A549 (cell line): ENCODE data around the gene ERH. TPM values are rescaled to one million over a fixed set of nuclear protein-coding genes. Genes with fewer than 3 reads are reported as not detected.

ENCODE experiments used
- ATAC-seq, 2 experiments: fragments of 200-7000 bp in 1 of 2; fragments of >200 bp in 1 of 2; cut with Nextera tagmentation in 1 of 2; cut with Tn5 transposase in 1 of 2; 3 replicates each; pipeline versions ENCODE4 v1.8.0 to v1.9.1; 2018 to 2020; ENCODE audit warnings: mild to moderate bottlenecking in 1 of 2, moderate library complexity in 1 of 2
- CTCF ChIA-PET: fragments of 300-600 bp; sonication (Branson Sonifier 250); formaldehyde crosslinking; extraction: SDS; loops from one replicate; lab custom pipeline; 2021; ENCODE audit warnings: antibody characterized with exemption, inconsistent platforms; lab: Yijun Ruan, JAX
- POLR2A ChIA-PET: fragments of 350-600 bp; formaldehyde crosslinking; extraction: SDS; loops from one replicate; lab custom pipeline; 2021; ENCODE audit warnings: antibody characterized with exemption, inconsistent platforms; lab: Yijun Ruan, JAX
- DNase-seq, 2 experiments: peaks; one replicate each; pipeline versions ENCODE4 v3.0.0 to v3.0.0-alpha.2; 2011 to 2016; ENCODE audit warnings: low read depth in 1 of 2, low spot score in 1 of 2
- FAIRE-seq: peaks from 2 replicates; lab custom pipeline; 2011; peaks lifted over from hg19 to GRCh38; lab: Jason Lieb, UNC
- H3K27ac ChIP-seq, 2 experiments: fragments of >200 bp; sonication (Bioruptor Twin); formaldehyde crosslinking; 3 replicates each; pipeline ENCODE4 v1.5.1; 2016 to 2017
- H3K4me1 ChIP-seq: fragments of >200 bp; sonication (Bioruptor Twin); formaldehyde crosslinking; 3 replicates; pipeline ENCODE4 v1.6.1; 2016
- H3K4me2 ChIP-seq: fragments of >200 bp; sonication (Bioruptor Twin); formaldehyde crosslinking; 3 replicates; pipeline ENCODE4 v1.6.1; 2016
- H3K4me3 ChIP-seq: fragments of >200 bp; sonication (Bioruptor Twin); formaldehyde crosslinking; 3 replicates; pipeline ENCODE4 v1.5.1; 2016
- H3K9me3 ChIP-seq: fragments of >200 bp; sonication (Bioruptor Twin); formaldehyde crosslinking; 3 replicates; pipeline ENCODE4 v1.6.1; 2016
- BHLHE40 ChIP-seq: IDR thresholded peaks from 2 replicates; pipeline ENCODE4 v1.6.1; 2012; ENCODE audit warnings: low read depth, low read length, inconsistent platforms
- CHD2 ChIP-seq: fragments of 150-350 bp; IDR thresholded peaks from 2 replicates; pipeline ENCODE4 v1.6.1; 2014; ENCODE audit warnings: low read length; ENCODE audit not compliant: partially characterized antibody
- CTCF ChIP-seq: fragments of >200 bp; sonication (Bioruptor Twin); formaldehyde crosslinking; IDR thresholded peaks from 3 replicates; pipeline ENCODE4 v1.5.1; 2016
- E2F6 ChIP-seq: IDR thresholded peaks from 2 replicates; pipeline ENCODE4 v1.6.1; 2012; ENCODE audit warnings: low read depth, borderline replicate concordance
- EHF ChIP-seq: fragments of 250-450 bp; sonication (Bioruptor Pico); IDR thresholded peaks from 2 replicates; pipeline ENCODE4 v1.5.0; 2020; ENCODE audit warnings: mild to moderate bottlenecking
- ESRRA ChIP-seq: fragments of 150-350 bp; IDR thresholded peaks from 2 replicates; pipeline ENCODE4 v1.6.1; 2014; ENCODE audit warnings: mild to moderate bottlenecking, low read length, borderline replicate concordance
- FOXS1 ChIP-seq: fragments of 250-450 bp; sonication (Bioruptor Pico); IDR thresholded peaks from 2 replicates; pipeline ENCODE4 v1.5.0; 2020; ENCODE audit warnings: mild to moderate bottlenecking, moderate library complexity
- HDAC2 ChIP-seq: fragments of 200-600 bp; sonication (generic); IDR thresholded peaks from 2 replicates; pipeline ENCODE4 v1.6.1; 2016
- HEYL ChIP-seq: fragments of 250-450 bp; sonication (Bioruptor Pico); IDR thresholded peaks from 2 replicates; pipeline ENCODE4 v1.8.0; 2021; ENCODE audit warnings: mild to moderate bottlenecking, moderate library complexity
- HOXB5 ChIP-seq: fragments of 250-450 bp; sonication (Bioruptor Pico); IDR thresholded peaks from 2 replicates; pipeline ENCODE4 v1.5.0; 2020; ENCODE audit warnings: mild to moderate bottlenecking, moderate library complexity
- KDM1A ChIP-seq: fragments of 200-600 bp; sonication (generic); IDR thresholded peaks from 2 replicates; pipeline ENCODE4 v1.6.1; 2016; ENCODE audit warnings: low read depth, mild to moderate bottlenecking
- KDM5A ChIP-seq: fragments of 200-600 bp; sonication (generic); IDR thresholded peaks from 2 replicates; pipeline ENCODE4 v1.6.1; 2016; ENCODE audit warnings: antibody characterized with exemption, mild to moderate bottlenecking
- MAFK ChIP-seq: fragments of 450-650 bp; IDR thresholded peaks from 2 replicates; pipeline ENCODE4 v1.6.1; 2014; ENCODE audit not compliant: partially characterized antibody
- MAZ ChIP-seq: fragments of 150-350 bp; IDR thresholded peaks from 2 replicates; pipeline ENCODE4 v1.6.1; 2014; ENCODE audit warnings: antibody characterized with exemption, low read depth, low read length, borderline replicate concordance
- NFE2L2 ChIP-seq: fragments of 150-350 bp; conservative IDR thresholded peaks from 2 replicates; pipeline ENCODE4 v1.6.1; 2014; ENCODE audit warnings: low read length
- NR3C1 ChIP-seq: fragments of >200 bp; sonication (Bioruptor Twin); formaldehyde crosslinking; IDR thresholded peaks from 3 replicates; pipeline ENCODE4 v1.6.1; 2017
- PHF8 ChIP-seq: fragments of 200-600 bp; sonication (generic); IDR thresholded peaks from 2 replicates; pipeline ENCODE4 v1.6.1; 2016; ENCODE audit warnings: low read depth, mild to moderate bottlenecking, antibody characterized with exemption, moderate library complexity, borderline replicate concordance
- POLR2AphosphoS2 ChIP-seq: conservative IDR thresholded peaks from 2 replicates; pipeline ENCODE4 v1.6.1; 2012; ENCODE audit warnings: low read length, improper control_type of control experiment, inconsistent platforms
- RNF2 ChIP-seq: fragments of 200-600 bp; sonication (generic); IDR thresholded peaks from 2 replicates; pipeline ENCODE4 v1.6.1; 2016; ENCODE audit warnings: low read depth, mild to moderate bottlenecking, antibody characterized with exemption, moderate library complexity, borderline replicate concordance
- SREBF2 ChIP-seq: fragments of 450-650 bp; IDR thresholded peaks from 2 replicates; pipeline ENCODE4 v1.6.1; 2014; ENCODE audit warnings: mild to moderate bottlenecking, moderate library complexity
- TFCP2L1 ChIP-seq: fragments of 250-450 bp; sonication (Bioruptor Pico); IDR thresholded peaks from 2 replicates; pipeline ENCODE4 v1.5.0; 2021; ENCODE audit warnings: mild to moderate bottlenecking
- ZFP36 ChIP-seq: fragments of 450-650 bp; IDR thresholded peaks from 2 replicates; pipeline ENCODE4 v1.6.1; 2014; ENCODE audit warnings: borderline replicate concordance; ENCODE audit not compliant: partially characterized antibody
- WGBS: methylation state at CpG from one replicate; pipeline ENCODE4 v1.1.6; 2017; ENCODE audit errors: missing lambda C conversion rate; 5-methylcytosine and 5-hydroxymethylcytosine counted together
- polyA plus RNA-seq, 4 experiments: library from polyadenylated mRNA; depleted of rRNA in 3 of 4; stranded (reverse); fragments of >200 nt; fragmentation: RNase III in 1 of 4; extraction: RNeasy Plus Mini Kit Qiagen cat#74134 plus additional on column Dnase treatment in 1 of 4; gene quantifications; 2 replicates in 3 of 4; 3 replicates in 1 of 4; pipeline ENCODE4 v1.2.3, GENCODE V29; 2011 to 2017
- TF ChIP-seq, protein P1 (sequence below): fragments of >200 bp; sonication (Bioruptor Twin); formaldehyde crosslinking; IDR thresholded peaks from 3 replicates; pipeline ENCODE4 v1.6.1; 2016
- TF ChIP-seq, protein P2 (sequence below): fragments of 450-650 bp; IDR thresholded peaks from 2 replicates; pipeline ENCODE4 v1.6.1; 2014; ENCODE audit warnings: antibody characterized with exemption

Gene ERH
- polyA plus RNA-seq, 2 of the 4 experiments (the other 2 are of a cell fraction): 377 to 562 TPM

DNA sequence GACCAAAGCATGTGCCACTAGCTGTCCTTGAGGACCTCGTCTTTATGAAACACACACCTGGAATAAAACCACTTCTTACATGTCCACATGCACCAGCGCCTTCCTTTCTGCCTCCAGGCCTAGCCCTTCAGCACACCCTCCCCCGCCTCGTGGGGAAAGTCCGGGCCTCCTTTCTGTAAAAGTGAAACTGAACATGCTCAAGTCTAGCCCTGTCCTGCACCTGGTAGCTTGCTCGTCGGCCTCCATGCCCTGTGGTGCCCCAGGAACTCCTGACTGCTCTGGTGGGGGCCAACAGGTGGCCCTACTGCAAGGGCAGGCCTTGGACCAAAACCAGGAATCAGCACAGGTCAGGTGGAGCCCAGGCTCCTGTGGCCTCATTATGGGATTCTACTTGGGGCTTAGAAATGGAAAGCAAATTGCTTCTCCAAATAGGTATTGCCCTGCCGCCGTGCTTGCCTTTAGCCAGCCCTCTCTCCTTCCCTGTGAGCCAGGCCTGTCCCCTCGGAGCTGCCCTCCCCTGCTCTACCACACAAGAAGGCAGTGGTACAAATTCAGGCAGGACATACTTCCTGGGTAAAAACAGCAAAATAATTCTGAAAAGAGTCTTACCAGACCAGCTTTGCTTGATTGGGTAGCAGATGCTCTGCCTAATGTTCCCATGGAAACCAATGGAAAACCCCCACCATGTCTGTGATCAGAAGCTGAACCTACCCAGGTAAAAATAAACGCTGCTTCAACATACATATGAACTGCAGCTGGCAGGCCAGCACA is 43.5 kb downstream of the ERH start:
- Histone ChIP-seq H3K27ac (no peak overlapping the region), H3K9me3 (no peaks in the 10 kb centered on the region)
- no peak for ATAC-seq
- CTCF ChIA-PET: interaction anchor here (0.9 to 1.4 kb wide), 4 partner anchors 8 to 121 kb away, joined by 3 to 4 read pairs (median 3); no protein-coding TSS in a partner anchor
- DNase-seq: no peak
- TF ChIP-seq HDAC2 (no peak), MAFK (no peak), CHD2 (no peak), MAZ (no peak), CTCF (no peak), KDM5A (no peak), TFCP2L1 (CRISPR knock-in tag) (no peak), KDM1A (no peak), PHF8 (no peak), HEYL (CRISPR knock-in tag) (no peak), POLR2AphosphoS2 (no peak), SREBF2 (no peak), BHLHE40 (no peak), NFE2L2 (no peak), HOXB5 (no peak), EHF (no peak), FOXS1 (no peak), ZFP36 (no peak)
- TF ChIP-seq, protein P1, sequence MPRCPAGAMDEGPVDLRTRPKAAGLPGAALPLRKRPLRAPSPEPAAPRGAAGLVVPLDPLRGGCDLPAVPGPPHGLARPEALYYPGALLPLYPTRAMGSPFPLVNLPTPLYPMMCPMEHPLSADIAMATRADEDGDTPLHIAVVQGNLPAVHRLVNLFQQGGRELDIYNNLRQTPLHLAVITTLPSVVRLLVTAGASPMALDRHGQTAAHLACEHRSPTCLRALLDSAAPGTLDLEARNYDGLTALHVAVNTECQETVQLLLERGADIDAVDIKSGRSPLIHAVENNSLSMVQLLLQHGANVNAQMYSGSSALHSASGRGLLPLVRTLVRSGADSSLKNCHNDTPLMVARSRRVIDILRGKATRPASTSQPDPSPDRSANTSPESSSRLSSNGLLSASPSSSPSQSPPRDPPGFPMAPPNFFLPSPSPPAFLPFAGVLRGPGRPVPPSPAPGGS: no peak
- TF ChIP-seq, protein P2, sequence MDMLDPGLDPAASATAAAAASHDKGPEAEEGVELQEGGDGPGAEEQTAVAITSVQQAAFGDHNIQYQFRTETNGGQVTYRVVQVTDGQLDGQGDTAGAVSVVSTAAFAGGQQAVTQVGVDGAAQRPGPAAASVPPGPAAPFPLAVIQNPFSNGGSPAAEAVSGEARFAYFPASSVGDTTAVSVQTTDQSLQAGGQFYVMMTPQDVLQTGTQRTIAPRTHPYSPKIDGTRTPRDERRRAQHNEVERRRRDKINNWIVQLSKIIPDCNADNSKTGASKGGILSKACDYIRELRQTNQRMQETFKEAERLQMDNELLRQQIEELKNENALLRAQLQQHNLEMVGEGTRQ: no peak
- TF ChIP-seq, all 56 proteins: peak for 0
- POLR2A ChIA-PET: no interaction called here
- peaks cover 7% of the 10 kb centered on the region; the same call in 1 of the 3 replicates for H3K4me1 ChIP-seq
- H3K4me3 ChIP-seq: no peak overlapping the region
- 76% methylated on average over 11 of the region's 11 CpGs for WGBS
- FAIRE-seq: no peak
- H3K4me2 ChIP-seq: no peak overlapping the region

DNA sequence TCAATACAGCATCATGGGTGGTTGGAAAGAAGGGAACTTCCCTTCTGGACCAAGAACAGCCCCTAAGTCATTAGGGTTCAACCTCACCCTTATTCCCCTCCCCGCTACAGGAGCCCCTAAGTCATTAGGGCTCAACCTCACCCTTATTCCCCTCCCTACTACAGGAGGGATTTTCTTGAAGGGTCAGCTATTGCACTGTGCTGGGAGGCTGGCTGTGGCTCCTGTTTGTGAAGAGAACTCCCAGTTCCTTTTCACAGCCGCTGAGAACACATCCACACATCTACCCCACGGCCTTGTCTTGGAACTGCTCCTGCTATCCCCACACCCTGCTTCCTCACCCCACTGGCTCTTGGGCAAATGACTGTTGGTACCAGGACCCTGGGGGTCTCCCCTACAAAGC is 44.9 kb downstream of the ERH start:
- POLR2A ChIA-PET: no interaction called here
- H3K4me2 ChIP-seq: no peak overlapping the region
- no peak for DNase-seq
- no peak for TF ChIP-seq HDAC2
- no peak for TF ChIP-seq RNF2
- TF ChIP-seq ESRRA: no peak
- no peak for TF ChIP-seq KDM1A
- no peak for TF ChIP-seq CHD2
- TF ChIP-seq E2F6: no peak
- TF ChIP-seq NR3C1: no peak
- TF ChIP-seq, all 56 proteins: peak for 0
- Histone ChIP-seq H3K4me3 (no peak overlapping the region), H3K9me3 (no peaks in the 10 kb centered on the region), H3K27ac (no peak overlapping the region), H3K4me1 (peaks cover 7% of the 10 kb centered on the region; the same call in 1 of the 3 replicates)
- WGBS: 87% methylated on average over 3 of the region's 3 CpGs
- CTCF ChIA-PET: interaction anchor here (1.7 kb wide), 1 partner anchor 111 kb away, joined by 7 read pairs; no protein-coding TSS in a partner anchor
- no peak for FAIRE-seq
- ATAC-seq: no peak
